CD4-positive, alpha-beta T cell treated with Interleukin-4 for 4 hours (primary cell): ENCODE measurements around the gene TSC22D4.
A peak's percentile ranks its signal among the peaks of the same experiment; 100 is the strongest.
"Not testable (repeated sequence)": the region's sequence is repeated elsewhere in the genome, so short reads cannot be mapped to it uniquely, and the experiment has no call there.

ENCODE experiments used
- DNase-seq: peaks from one replicate; pipeline ENCODE4 v3.0.0-alpha.2; 2020

The TSC22D4 gene

DNA sequence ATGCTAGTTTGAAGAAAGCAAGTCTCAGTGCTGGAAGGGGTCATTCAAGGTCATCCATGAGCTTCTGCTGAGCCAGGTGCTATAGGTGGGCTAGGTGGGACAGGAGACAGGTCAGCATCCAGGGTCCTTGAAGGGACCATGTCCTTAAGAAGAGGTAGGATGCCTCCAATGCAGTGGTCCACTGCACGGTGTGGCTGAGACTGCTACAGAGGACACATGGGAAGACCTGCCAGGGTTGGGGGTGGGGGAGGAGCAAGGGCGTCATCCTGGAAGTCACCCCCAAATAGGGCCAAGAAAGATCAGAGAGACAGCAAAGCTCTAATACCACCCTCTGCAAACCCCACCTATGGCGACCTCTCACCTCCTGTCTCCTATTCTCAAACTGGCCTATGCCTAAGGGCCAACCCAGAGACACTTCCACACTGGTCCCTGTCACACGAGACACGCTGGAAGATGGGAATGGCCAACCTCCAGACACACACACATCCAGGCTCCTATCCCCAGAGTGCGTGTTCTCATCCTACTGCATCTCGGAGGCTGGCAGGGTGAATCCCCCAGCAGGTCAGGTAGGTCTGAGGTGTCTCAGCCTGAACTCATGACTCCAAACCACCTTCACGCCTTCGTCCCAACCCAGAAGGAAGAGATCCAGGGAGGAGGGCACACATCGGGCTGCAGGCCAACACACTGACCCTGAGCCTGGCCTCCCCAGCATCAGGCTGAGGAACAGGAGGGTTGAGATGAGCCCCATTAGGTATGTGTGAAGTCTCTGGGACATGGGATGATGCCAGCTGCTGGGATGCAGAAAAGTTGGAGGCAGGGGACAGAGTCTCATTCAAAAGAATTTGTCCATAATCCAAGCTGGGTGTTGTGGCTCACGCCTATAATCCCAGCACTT, 37.1 kb downstream of the TSC22D4 start:
- DNase-seq, result no peak

DNA sequence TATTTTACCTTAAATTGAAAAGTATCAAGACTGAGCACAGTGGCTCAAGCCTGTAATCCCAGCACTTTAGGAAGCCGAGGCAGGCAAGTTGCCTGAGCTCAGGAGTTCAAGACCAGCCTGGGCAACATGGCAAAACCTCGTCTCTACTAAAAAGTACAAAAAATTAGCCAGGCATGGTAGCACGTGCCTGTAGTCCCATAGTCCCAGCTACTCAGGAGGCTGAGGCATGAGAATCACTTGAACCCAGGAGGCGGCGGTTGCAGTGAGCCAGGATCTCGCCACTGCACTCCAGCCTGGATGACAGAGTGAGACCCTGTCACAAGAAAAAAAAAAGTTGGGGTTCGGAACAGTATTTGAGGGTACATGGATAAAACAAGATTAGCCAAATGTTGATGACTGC, 39.8 kb downstream of the TSC22D4 start:
- DNase-seq, result not testable (repeated sequence)

DNA sequence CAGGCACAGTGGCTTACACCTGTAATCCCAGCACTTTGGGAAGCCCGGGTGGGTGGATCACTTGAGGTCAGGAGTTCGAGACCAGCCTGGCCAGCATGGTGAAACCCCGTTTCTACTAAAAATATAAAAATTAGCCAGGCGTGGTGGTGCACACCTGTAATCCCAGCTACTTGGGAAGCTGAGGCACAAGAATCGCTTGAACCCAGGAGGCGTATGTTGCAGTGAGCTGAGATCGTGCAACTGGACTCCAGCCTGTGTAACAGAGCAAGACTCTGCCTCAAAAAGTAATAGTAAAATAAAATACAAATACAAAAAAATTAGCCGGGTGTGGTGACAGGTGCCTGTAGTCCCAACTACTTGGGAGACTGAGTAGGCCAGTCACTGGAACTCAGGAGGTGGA, 40.3 kb downstream of the TSC22D4 start:
- DNase-seq, result not testable (repeated sequence)

GRCh38 chr7:100438172-100438571, 40.8 kb downstream of the TSC22D4 start:
- DNase-seq, result no peak

- no peak for DNase-seq
Observed at GRCh38 chr7:100437150-100438100, 41.6 kb downstream of the TSC22D4 start.

GRCh38 chr7:100435401-100436304, 43.4 kb downstream of the TSC22D4 start:
- peak; percentile 29 for DNase-seq

DNA sequence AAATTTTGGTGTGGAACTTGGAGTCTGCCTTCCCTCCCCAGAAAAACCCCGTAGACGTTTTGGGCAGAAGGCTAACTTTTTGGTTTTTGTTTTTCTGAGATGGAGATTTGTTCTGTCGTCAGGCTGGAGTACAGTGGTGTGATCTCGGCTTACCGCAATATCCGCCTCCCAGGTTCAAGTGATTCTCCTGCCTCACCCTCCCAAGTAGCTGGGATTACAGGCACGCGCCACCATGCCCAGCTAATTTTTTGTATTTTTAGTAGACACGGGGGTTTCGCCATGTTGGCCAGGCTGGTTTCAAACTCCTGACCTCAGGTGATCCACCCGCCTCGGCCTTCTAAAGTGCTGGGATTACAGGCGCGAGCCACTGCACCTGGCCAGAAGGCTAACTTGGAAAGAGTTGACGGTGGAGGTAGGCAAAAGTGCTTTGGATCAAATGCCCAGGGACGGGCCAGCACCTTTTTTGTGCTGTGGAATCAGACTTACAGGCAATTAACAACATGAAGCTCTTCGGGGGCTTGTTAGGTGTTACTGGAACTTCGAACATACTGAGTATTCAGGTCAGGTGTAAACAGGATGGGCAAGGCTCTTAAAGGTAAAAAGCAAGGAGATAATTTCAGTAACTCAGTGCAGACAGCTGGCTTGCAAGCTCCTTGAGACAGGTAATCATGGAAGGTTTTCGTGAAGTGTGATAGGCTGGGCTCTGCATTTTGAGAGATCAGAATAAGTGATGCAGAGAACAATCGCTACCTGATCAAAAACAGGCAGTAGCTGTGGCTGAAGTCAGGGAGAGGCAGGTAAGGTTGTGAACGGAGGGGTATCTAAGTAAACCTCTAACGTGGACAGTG, 44.5 kb downstream of the TSC22D4 start:
- DNase-seq, result no peak

- DNase-seq, result no peak
Observed at GRCh38 chr7:100433592-100434296, 45.3 kb downstream of the TSC22D4 start.

GRCh38 chr7:100433276-100433591, 45.8 kb downstream of the TSC22D4 start:
- DNase-seq, result no peak

DNA sequence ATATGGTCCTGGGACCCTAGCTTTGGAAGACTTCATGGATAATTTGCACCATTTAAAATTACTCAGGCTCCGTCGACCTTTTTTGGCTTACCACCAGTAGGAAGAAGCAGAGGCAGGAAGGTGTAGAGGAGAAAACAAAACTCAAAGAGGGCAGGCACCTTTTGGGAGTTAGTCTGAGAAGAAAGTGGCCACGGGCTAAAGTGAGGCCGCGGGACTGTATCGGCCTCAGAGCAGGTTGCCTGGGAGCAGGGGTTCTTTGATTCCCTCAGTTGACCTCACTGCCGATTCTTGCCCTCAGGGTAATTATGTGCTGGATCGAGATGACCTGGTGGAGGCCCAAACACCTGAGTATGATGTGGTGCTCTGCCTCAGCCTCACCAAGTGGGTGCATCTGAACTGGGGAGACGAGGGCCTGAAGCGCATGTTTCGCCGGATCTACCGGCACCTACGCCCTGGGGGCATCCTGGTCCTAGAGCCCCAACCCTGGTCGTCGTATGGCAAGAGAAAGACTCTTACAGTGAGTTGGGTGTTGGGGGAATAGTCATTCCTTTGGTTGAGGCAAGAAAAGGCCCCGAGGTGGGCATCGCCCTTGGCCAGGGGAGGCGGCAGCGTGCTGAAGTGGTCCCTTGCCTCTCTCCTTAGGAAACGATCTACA, 46.3 kb downstream of the TSC22D4 start:
- no peak for DNase-seq

DNA sequence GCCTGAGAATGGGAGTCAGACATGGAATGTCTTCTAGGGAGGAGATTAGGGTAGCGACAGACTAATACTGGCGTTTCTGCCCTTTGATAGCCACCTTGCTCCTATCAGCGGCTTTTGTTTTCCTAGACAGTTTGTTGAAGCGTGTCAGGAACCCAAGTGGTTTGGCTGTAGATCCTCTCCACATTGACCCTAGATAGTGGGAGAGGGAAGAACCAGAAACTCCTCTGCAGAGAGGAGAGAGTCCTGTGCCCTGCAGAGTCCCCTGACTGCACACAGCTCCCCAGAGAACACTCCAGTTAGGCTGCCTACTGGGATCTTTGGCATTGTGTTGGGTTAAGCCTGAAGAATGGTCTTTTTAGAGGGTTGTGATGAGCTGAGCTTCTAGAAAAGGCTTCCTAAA, 47.0 kb downstream of the TSC22D4 start:
- no peak for DNase-seq

- DNase-seq, result no peak
Observed at GRCh38 chr7:100431286-100431735, 47.7 kb downstream of the TSC22D4 start.

DNA sequence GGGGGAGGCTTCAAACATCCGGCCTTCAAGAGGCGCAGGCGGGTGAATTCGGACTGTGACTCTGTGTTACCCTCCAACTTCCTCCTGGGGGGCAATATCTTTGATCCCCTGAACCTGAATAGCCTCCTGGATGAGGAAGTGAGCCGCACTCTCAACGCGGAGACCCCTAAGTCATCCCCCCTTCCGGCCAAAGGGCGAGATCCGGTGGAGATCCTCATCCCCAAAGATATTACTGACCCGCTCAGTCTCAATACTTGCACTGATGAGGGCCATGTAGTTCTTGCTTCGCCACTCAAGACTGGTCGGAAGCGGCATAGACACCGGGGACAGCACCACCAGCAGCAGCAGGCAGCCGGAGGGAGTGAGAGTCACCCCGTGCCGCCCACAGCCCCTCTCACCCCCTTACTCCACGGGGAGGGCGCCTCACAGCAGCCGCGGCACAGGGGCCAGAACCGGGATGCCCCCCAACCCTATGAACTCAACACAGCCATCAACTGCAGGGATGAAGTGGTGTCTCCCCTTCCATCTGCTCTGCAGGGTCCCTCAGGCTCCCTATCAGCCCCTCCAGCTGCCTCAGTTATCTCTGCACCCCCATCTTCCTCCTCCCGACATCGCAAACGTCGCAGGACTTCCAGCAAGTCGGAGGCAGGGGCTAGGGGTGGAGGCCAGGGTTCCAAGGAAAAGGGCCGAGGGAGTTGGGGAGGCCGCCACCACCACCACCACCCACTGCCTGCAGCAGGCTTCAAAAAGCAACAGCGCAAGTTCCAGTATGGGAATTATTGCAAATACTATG, 48.3 kb downstream of the TSC22D4 start:
- peak; percentile 24 for DNase-seq

- DNase-seq, result peak; percentile 94
Observed at GRCh38 chr7:100429637-100430492, 49.1 kb downstream of the TSC22D4 start, which contains the start of gene MEPCE. Gene MEPCE, plus strand, starts transcription at chr7:100429831. Its CDS starts 188 bp downstream, at chr7:100430019.

GRCh38 chr7:100428967-100429636, 49.9 kb downstream of the TSC22D4 start:
- peak; percentile 100 for DNase-seq

- peak; percentile 98 for DNase-seq
Observed at GRCh38 chr7:100428199-100428966, 50.6 kb downstream of the TSC22D4 start, which contains the start of gene ZCWPW1. Gene ZCWPW1, minus strand, starts transcription at chr7:100428703. Its CDS starts 8,054 bp downstream, at chr7:100420649.

GRCh38 chr7:100427762-100428198, 51.2 kb downstream of the TSC22D4 start:
- DNase-seq, result no peak
